ENCODE data around the gene TMIGD3.

TMIGD3 gene

DNA sequence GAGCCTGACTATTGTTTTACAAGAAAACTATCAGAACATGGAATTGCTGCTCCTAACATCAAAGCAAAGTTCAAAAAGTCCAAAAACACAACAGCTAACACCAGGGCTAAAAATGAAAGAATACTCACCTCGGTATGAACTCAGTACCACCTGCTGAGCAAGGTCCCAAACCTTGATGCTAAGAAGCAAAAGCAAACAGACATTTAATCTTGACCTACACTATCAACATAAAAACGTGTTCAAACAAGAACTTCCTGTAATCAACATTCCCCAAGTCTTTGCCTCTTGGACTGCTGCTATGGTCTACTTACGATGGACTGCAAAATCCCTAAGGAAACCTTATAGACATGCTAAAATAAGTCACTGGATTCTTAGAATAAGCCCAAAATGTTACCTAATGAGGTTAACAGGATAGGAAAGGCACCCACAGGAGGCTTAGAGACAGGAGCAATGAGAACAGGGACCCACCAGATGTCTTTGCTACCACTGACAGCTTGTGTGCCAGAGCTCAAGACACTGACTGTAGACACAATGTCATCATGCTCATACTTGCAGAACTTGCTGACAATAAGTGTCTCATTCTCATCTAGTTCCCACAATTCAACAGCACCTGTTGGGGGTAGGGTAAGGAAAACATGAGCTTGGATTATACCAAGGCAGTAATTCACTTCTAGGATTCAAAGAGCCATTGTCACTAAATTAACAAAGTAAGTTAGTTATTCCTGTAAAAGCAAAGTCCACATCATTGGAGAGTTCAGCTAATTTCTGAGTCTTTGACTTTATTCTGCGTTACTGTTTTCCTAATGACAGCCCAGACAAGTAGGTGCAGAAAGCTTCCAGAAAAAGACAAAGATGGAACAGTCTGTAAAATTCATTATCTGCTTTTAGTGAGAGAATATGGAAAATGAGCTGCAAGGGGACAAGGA lies 56.2 kb downstream of the TMIGD3 start:
- DNase-seq (ENCODE audit: low spot score), result no peak

DNA sequence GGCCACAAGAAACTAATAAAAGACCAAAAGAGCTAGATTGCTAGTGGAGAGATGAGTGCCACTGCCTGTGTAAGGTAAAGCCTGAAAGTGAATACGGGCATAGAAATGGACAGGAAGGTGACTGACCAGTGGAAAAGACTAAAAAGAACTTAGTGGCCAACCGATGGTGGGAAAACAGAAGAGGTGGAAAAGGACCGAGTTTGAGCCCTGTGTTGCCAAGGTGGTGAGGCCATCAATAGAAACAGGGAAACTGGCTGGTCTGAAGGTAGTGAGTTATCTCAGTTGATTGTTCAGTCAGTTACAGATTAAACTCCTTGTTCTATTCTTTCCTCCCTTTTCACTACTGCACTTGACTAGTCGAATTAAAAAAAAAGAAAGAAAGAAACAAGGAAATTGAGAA lies 56.9 kb downstream of the TMIGD3 start:
- no peak for DNase-seq (ENCODE audit: low spot score)

- DNase-seq (ENCODE audit: low spot score), result no peak
These were observed 59.4 kb downstream of the TMIGD3 start for GRCh38 chr1:111444031-111444430.

DNA sequence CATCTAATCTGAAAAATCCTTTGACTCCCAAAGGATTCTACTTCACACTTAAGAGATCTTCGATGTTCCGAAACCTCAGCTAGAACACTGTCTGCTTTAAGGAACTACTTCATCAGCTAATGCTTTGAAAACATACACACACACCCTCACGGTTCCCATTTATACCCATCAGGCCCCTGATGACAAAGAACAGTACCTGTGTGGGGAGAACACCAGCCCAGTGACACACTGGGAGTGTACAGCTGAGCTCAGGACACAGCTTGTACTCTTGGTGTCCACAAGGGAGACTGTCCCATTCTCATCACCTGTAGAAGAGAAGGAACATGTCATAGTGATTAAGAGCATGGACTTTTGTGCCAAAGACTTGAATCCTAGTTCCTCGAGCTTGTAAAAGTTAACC lies 61.0 kb downstream of the TMIGD3 start:
- no peak for DNase-seq (ENCODE audit: low spot score)

GRCh38 chr1:111441573-111442192 lies 61.8 kb downstream of the TMIGD3 start:
- peak; percentile 10 for DNase-seq (ENCODE audit: low spot score)

GRCh38 chr1:111439461-111440351 lies 63.7 kb downstream of the TMIGD3 start:
- DNase-seq (ENCODE audit: low spot score), result no peak

- no peak for DNase-seq (ENCODE audit: low spot score)
These were observed 66.7 kb downstream of the TMIGD3 start for GRCh38 chr1:111436726-111437125.
